Cortex of kidney (tissue), 1 donor: ENCODE data around the gene TBC1D3B.
"Not testable (repeated sequence)": the region's sequence is repeated elsewhere in the genome, so short reads cannot be mapped to it uniquely, and the experiment has no call there.

Experiments used
- DNase-seq: peaks from one replicate; lab custom pipeline; 2025; lab: John Stamatoyannopoulos, UW

The TBC1D3B gene

GRCh38 chr17:36128411-36128978, 47.9 kb downstream of the TBC1D3B start:
- no peak for DNase-seq

DNA sequence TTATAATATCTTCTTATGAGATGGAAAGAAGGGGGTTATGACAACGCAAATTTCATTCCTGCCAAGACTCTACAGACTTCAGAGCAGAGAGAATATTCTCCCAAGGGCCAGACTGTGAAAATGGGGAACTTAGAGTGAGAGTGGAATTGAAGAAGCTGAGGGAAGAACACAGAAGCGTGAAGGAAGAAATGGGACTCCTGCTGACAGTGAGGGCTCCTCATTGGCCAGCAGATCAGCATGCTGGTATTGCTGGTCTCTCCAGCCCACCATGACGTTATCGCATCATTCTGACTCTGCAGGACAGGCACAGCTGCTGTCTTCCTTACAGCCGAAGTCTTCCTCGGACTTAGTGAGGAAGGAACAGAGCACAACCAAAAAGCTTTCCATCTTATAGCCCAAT, 48.5 kb downstream of the TBC1D3B start:
- no peak for DNase-seq

DNA sequence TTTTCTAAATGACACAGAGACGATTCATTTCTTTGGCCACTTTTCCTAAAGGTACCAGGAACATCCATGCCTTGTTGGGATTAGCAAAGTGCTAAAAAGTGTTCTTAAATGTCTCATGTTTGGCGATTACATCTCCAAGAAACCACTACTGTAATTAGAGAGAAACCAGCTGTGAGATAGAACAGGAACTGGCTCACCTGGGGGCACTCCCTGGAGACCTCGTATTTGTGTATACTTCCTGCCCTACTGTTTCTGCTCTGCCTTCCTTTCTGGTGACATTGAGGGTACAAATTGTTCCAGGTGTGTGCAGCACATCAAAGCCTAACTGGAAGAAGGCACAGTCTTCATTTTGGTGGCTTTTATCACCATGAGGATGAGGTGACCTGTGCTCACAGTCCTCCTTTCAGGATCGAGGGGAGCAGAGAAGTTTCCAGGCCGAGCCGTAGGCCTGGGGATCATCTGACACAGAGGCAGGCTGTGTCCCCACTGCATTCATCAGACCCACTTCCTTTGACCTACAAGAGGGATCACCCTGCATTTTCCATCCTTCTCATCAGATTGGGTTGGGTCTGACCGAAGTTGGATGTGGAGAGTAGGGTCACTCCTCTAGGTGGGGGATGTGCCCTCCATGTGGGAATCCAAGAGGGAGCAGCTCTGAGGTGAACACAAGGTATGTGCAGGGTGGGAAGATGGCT, 49.1 kb downstream of the TBC1D3B start:
- no peak for DNase-seq

GRCh38 chr17:36124879-36125824, 51.3 kb downstream of the TBC1D3B start:
- no peak for DNase-seq

GRCh38 chr17:36123431-36123830, 53.0 kb downstream of the TBC1D3B start:
- DNase-seq = no peak

GRCh38 chr17:36121099-36121498, 55.3 kb downstream of the TBC1D3B start:
- DNase-seq = not testable (repeated sequence)

DNA sequence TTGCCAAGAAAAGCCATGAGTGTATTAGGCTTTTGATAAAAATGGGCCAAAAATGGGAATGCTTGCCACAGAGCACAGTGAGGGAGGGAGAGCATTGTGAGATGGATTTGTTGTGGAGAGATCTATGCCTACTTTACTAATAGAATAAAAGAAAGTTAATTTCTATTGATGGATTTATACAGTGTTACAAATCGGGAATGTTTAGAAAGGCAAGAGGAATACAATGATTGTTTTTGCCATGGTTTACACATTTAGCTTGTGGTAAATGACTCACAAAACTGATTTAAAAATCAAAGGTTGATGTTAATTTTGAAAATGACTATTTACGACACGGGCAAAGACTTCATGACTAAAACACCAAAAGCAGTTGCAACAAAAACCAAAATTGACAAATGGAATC, 56.2 kb downstream of the TBC1D3B start:
- DNase-seq = no peak

- no peak for DNase-seq
Measured at GRCh38 chr17:36118477-36119353, 57.7 kb downstream of the TBC1D3B start.

- no peak for DNase-seq
Measured at GRCh38 chr17:36117505-36118382, 58.7 kb downstream of the TBC1D3B start.
